ENCODE results near the gene WSB2. TPM values are rescaled to one million over a fixed set of nuclear protein-coding genes. Genes with fewer than 3 reads are reported as not detected.

WSB2 gene
- total RNA-seq, 6 experiments from 2014 or later: 140 to 168 (median 149) TPM

DNA sequence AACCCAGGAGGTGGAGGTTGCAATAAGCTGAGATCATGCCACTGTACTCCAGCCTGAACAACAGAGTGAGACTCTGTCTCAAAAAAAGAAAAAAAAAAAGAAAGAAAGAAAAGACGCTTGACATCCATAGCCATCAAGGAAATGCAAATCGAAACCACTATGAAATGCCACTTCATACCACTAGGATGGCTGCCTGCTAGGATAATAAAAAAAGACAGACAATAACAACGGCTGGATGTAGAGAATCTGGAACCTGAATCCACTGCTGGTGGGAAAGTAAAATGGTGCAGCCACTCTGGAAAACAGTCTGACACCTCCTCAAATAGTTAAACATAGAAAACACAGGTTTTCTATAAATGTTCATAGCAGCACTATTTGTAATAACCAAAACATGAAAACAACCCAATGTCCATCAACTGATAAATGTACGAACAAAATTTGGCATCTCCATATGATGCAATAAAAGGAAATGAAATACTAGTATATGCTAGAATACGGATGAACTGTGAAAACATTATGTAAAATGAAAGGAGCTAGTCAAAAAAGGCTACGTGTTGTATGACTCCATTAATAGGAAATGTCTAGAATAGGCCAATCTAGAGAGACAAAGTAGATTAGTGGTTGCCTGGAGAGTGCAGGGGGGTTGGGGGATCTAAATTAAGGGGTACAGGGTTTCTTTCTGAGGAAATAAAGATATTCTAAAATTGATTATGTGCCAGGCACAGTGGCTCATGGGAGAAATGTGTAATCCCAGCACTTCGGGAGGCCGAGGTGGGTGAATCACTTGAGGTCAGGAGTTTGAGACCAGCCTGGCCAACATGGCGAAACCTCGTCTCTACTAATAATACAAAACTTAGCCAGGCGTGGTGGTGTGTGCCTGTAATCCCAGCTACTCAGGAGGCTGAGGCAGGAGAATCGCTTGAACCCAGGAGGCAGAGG, 9.7 kb downstream of the WSB2 start:
- no peaks in the 10 kb centered on the region for H3K9me3 Mint-ChIP-seq
- H3K36me3 Mint-ChIP-seq (ENCODE audit: low read depth): peaks cover 39% of the 10 kb centered on the region
- H3K4me3 Mint-ChIP-seq: peak overlapping the region; percentile 71; the same call in 1 of the 2 replicates
- H3K4me1 Mint-ChIP-seq (ENCODE audit: low read depth): peaks cover 49% of the 10 kb centered on the region
- DNase-seq: no peak
- peak; percentile 61 for TF ChIP-seq CTCF (IDR thresholded peaks at IDR 0.05)
- peak overlapping the region; percentile 94 for H3K27ac Mint-ChIP-seq
- H3K27me3 Mint-ChIP-seq (ENCODE audit: insufficient read depth): peaks cover 4% of the 10 kb centered on the region

DNA sequence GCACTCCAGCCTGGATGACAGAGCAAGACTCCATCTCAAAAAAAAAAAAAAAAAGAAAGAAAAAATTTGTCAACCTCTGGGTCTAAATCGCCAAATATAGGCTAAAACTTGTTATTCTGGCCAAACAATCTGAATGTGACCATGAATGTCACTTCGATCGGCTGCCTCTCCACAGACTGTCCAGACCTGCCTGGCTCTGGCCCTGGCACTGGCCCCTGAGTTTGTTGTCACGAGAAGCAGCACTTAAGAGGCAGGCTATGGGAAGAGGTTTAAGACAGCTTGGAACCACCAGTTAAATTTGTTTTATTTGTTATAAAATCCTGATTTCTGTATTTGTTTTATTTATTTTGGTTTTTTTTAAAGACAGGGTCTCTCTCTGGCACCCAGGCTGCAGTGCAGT, 14.5 kb downstream of the WSB2 start:
- no peak for DNase-seq
- H3K4me3 Mint-ChIP-seq: no peak overlapping the region
- H3K27ac Mint-ChIP-seq: no peak overlapping the region
- peaks cover 1% of the 10 kb centered on the region; the same call in 1 of the 2 replicates for H3K27me3 Mint-ChIP-seq (ENCODE audit: insufficient read depth)
- no peaks in the 10 kb centered on the region for H3K9me3 Mint-ChIP-seq
- H3K4me1 Mint-ChIP-seq (ENCODE audit: low read depth): peaks cover 12% of the 10 kb centered on the region
- no peak for TF ChIP-seq CTCF (IDR thresholded peaks at IDR 0.05)
- H3K36me3 Mint-ChIP-seq (ENCODE audit: low read depth): peaks cover 36% of the 10 kb centered on the region

DNA sequence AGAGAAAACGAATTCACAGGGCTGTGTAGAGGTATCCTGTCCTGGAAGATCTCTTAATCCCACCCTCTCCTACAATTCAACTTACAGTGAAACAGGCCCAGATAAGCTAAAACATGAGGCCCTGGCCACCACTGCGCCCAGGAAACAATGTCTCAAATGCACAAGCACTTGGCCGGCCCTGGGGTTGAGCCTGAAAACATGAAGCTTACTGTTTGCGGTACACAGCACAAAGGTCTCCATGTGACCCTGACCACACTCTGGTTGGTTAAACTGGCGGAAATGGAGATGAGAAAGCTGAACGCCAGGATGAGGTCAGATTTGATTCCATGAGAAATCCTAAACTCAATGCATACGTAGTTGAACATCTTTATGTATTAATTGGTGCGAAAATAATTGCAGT, 16.4 kb downstream of the WSB2 start:
- Mint-ChIP-seq H3K9me3 (no peaks in the 10 kb centered on the region), H3K36me3 (ENCODE audit: low read depth) (peaks cover 34% of the 10 kb centered on the region), H3K4me3 (no peak overlapping the region), H3K27ac (no peak overlapping the region), H3K4me1 (ENCODE audit: low read depth) (0 out of 2 replicates have a peak, but pooled peaks cover 5% of the 10 kb centered on the region), H3K27me3 (ENCODE audit: insufficient read depth) (peaks cover 3% of the 10 kb centered on the region; the same call in 1 of the 2 replicates)
- no peak for TF ChIP-seq CTCF (IDR thresholded peaks at IDR 0.05)
- DNase-seq: no peak

DNA sequence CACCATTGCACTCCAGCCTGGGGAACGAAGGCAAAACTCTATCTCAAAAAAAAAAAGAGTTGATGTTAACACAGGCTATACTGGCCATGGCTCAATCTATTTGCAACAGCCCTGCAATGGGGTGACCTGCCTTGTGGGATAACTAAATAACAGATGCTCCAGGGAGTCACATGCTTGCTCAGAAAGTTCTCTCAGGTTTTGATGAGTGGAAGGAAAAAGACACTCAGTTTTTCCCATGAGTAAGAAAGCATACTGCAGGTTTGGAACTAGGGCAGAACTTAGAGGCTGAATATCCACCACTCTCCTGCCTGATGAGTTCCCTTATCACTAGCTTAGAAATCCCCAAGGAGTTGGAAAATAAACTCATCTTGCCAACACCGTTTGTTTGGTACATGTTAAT, 16.9 kb downstream of the WSB2 start:
- Mint-ChIP-seq H3K4me3 (no peak overlapping the region), H3K4me1 (ENCODE audit: low read depth) (0 out of 2 replicates have a peak, but pooled peaks cover 4% of the 10 kb centered on the region), H3K27ac (no peak overlapping the region), H3K9me3 (no peaks in the 10 kb centered on the region), H3K27me3 (ENCODE audit: insufficient read depth) (peaks cover 3% of the 10 kb centered on the region; the same call in 1 of the 2 replicates), H3K36me3 (ENCODE audit: low read depth) (peaks cover 38% of the 10 kb centered on the region)
- TF ChIP-seq CTCF (IDR thresholded peaks at IDR 0.05): no peak
- no peak for DNase-seq

- H3K27me3 Mint-ChIP-seq (ENCODE audit: insufficient read depth): peaks cover 3% of the 10 kb centered on the region; the same call in 1 of the 2 replicates
- H3K9me3 Mint-ChIP-seq: no peaks in the 10 kb centered on the region
- H3K27ac Mint-ChIP-seq: no peak overlapping the region
- peaks cover 40% of the 10 kb centered on the region for H3K36me3 Mint-ChIP-seq (ENCODE audit: low read depth)
- TF ChIP-seq CTCF (IDR thresholded peaks at IDR 0.05): no peak
- DNase-seq: no peak
- H3K4me1 Mint-ChIP-seq (ENCODE audit: low read depth): no peaks in the 10 kb centered on the region
- H3K4me3 Mint-ChIP-seq: no peak overlapping the region
Measured at GRCh38 chr12:118042091-118042490, 18.9 kb downstream of the WSB2 start.
